ENCODE results near the gene PADI1.

PADI1 gene, protein sequence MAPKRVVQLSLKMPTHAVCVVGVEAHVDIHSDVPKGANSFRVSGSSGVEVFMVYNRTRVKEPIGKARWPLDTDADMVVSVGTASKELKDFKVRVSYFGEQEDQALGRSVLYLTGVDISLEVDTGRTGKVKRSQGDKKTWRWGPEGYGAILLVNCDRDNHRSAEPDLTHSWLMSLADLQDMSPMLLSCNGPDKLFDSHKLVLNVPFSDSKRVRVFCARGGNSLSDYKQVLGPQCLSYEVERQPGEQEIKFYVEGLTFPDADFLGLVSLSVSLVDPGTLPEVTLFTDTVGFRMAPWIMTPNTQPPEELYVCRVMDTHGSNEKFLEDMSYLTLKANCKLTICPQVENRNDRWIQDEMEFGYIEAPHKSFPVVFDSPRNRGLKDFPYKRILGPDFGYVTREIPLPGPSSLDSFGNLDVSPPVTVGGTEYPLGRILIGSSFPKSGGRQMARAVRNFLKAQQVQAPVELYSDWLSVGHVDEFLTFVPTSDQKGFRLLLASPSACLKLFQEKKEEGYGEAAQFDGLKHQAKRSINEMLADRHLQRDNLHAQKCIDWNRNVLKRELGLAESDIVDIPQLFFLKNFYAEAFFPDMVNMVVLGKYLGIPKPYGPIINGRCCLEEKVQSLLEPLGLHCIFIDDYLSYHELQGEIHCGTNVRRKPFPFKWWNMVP

DNA sequence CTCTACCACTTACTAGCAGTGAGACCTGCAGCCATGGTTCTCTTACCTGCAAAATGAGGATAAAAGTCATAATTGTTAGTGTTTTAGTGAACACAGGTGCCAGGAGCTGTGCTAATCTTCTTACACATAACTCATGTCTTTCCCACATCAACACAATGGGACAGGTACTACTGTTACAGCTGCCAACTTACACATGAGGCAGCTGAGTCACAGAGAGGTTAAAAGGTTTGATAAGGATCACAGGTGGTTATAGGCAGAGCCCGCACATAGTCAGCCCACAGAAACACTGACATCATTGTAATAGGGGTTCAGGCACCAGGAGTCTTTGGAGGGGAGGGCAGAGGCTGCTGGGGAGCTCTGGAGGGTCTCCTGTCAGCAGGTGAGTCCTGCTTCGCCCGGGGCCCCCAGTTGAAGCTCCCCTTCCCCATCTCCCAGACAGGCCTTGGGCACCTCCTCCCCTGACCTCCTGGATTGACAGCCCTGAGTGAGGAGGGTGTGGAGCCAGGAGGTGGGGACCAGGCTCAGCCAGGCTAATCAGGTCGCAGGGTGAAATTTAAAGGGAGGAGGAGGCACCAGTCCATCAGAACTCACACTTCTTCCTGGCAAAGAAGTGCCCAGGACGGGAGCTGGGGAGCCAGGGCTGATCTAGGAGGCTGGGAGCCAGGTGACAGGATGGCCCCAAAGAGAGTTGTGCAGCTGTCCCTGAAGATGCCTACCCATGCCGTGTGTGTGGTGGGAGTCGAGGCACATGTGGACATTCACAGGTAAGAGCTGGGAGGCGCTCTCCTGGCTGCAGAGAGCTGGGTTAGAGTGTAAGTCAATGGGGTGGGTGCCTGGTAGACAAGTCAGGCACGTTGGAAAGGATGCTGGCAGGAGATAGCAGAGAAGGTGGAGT is at the start of gene PADI1:
Gene PADI1, plus strand, starts transcription at position 583 of the 895 bp plus-strand sequence. Its CDS starts 90 bp downstream, at position 673.
- DNase-seq (ENCODE audit: low spot score): no peak

DNA sequence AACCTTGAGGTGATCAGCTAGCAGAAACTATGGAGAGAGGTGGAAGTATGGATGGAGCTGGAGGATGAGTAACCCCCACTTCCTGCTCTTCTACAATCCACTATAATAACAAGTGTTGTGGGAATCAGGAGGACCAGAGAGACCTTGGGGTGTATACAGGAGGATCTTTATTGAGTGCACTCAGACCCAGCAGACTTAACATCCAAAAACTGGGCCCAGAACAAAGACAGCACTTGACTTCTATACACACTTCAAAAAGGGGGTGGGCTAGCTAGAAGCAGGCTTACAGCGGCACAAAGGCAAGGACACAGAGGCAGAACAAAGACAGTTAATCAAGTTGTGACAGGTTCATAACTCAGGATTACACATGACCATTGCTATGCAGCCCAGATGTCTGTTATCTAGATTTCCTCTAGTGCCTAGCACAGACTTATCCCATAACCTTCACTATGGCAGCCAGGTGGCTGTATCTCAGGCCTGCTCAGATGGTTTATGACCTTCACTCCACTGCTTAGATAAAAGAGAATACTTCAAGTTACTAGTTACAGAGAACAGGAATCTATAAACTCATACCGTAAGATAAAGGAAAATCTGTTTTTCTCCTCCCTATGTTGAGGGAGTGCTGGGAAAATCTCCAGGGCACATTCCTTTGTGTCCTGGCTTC is 49.5 kb upstream of the PADI1 start:
- no peak for DNase-seq (ENCODE audit: low spot score)

DNA sequence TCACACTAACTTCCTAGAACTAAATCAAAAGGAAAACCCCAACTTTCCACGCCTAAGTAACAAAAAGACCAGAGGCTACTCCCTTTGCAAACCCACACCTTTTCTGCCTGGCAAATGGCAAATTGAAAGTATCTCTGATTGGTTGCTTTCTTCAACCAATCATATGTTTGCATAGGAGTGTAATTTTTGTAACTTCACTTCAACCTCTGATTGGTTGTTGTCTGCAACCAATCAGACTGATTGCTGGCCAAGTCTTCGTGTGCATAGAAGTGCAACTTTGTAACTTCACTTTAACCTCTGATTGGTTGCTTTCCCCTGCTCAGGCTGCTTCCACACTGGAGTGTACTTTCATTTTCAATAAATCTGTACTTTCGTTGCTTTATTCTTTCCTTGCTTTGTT is 48.8 kb upstream of the PADI1 start:
- no peak for DNase-seq (ENCODE audit: low spot score)

DNA sequence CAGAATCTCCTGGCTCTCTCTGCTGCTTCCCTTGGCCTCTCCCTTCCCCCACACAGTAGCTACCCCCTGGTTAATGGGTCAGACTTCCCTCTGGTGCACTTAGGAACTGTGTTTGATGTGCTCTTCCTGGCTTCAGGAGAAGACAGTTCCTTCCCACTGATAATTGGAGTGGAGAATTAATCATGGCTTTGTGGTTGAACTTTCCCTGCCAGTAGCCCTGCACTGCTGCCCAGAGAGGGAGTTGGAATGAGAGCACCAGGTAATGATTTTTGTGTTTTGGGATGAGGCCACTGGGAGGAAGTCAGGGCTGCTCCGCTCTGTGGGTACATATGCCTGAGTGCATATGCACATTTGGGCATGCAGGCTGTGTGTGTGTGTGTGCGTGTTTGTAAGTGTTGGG is 46.0 kb upstream of the PADI1 start:
- no peak for DNase-seq (ENCODE audit: low spot score)

DNA sequence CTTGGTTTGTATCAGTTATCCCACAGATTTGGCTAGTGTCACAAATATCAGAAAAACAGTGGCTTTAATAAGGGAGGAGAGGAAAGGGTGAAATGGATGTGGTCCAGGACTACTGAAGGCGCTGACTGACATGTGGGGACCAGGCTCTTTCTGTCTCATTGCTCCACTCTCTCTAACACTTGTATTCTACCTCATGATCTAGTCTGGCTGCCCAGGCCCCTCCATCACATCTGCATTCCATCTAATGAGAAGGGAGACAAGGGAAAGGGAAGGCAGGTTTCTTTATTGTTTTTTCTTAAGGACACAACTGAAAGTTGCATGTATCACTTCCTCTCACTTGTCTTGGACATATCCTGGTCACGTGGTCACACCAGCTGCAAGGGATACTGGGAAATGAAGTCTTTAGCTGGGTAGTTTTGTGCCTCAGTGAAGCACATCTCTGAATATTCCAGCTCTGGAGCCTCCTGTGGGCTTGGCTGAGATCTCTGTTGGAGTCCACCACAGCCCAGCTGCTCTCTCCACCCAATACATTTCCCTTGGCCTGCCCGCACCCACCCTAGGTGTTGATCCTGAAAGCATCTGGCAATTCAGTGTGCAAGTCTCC is 43.7 kb upstream of the PADI1 start:
- no peak for DNase-seq (ENCODE audit: low spot score)

DNA sequence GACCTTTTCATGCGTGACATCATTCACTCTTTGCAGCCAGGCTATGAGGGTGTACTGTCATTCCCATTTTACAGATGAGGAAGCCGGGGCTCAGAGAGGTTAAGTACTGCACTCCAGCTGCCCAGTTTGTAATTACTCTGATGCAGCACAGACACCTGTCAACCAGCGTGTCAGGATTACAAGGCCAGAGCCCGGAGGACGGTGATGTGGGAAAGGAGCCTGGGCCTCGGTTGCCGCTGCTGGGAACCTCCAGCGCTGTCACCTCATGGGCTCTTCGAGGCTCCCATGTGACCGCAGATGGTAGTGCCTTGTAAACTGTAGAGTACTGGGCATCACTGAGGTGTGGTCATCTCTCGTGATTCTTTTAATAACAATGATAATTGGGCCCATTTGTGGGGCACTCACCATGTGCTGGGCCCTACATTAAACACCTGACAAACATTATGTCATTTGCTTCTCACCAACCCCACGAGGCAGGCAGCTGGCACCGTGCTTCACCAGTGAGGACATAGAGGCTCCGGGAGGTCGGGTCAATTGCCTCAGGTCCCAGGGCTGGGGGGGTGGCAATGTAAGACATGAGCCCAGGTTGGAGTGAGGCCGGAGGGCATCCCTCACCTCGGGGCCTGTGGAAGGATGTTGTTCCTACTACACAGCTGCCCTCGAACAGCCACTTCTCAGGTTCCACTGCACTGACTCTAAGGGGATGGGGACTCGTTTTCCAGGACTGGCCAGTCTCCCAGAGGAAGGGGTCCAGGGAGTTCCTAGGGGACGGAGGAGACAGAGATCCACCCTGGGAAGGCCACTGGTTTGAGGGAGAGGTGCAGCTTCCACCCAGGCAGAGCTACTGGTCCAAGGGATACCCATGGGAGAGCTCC is 42.8 kb upstream of the PADI1 start:
- DNase-seq (ENCODE audit: low spot score): no peak

DNA sequence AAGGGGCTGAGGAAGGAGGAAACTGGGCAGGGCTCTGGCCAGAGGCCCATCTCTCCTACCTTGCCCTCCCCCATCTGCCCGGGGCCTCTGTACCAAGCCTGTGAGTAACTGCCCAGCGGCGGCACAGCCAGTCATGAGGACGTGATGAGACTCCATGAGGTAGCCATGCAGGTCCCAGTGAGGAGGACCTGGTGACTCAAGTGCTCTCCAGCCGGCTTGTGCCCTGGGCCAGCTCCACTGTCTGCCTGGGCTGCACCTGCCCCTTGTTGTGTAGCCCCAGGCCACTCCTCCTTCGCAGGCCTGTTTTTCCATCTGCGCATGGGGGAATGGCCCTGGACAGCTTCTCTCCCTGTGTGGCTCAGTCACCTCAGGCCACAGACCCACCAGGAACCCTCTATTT is 42.0 kb upstream of the PADI1 start:
- DNase-seq (ENCODE audit: low spot score): no peak

DNA sequence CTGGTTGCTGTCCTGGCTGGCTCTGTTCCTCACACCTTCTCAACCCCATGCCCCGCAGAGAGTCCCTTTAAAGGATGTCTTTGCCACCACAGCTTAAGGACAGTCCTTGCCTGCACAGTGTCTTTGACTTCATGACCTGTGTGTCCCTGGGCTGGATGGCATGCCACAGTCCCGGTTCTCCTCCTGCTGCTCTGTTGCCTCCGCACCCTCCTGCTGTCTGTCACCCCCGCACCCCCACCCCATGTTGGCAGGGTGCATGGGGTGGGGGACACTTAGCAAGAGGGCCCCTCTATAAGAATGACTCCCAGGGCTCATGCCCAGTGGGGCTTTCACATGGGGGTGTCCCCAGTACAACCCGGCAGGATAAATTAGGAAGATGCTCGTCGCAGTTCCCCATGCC is 41.6 kb upstream of the PADI1 start:
- no peak for DNase-seq (ENCODE audit: low spot score)

DNA sequence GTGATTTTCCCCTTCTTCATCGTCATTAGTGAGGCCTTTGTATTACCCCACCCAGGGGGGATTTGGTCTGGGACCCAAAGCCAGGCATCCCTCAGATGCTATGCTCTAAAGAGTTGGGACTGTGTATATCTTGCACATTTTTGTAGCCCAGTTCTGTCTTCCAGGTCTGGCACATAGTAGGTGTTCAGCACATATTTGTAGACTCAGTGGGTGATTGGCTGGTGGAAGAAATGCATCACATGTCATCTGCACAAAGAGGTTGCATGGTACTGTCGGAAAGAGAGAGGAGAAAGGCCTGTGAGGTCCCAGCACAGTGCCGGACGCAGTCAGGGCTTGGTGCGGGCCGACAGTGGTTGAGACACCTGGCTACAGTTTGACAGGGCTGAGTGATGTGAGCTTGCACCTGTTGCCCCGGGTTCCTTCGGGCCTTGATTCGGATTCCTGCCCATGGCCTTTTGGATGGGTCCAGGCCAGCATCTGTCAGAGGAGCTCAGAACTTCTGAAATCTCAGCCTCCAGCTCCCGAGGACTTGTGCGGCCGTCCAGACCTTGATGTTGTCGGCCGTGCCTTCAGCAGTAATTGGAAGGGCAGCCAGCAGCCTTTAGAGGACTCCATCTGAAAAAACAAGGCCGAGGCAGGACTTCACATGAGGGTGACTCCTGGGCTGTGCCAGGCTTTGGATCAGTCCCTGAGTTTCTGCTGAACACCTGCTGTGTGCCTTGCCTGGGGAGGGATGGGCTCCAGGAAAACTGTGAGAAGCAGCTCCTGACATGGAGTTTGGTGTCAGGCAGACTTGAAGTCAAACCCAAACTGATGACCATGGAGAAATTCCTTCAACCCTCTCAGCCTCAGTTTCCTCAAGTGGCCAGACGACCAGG is 40.9 kb upstream of the PADI1 start:
- no peak for DNase-seq (ENCODE audit: low spot score)

DNA sequence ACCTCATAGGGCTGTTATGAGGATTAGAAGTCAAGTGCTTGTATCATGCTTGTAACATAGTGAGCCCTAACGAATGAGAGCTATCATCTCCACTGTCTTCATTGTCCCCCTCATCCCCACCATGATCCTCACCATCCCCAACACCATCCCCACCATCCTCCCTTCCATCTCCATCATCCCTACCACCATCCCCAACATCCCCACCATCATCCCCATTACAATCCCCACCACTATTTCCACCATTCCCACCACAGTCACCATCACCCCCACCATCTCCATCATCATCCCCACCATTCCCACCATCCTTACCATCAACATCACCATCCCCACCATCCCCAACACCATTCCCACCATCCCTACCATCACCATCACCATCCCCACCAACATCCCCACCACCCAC is 39.1 kb upstream of the PADI1 start:
- no peak for DNase-seq (ENCODE audit: low spot score)

DNA sequence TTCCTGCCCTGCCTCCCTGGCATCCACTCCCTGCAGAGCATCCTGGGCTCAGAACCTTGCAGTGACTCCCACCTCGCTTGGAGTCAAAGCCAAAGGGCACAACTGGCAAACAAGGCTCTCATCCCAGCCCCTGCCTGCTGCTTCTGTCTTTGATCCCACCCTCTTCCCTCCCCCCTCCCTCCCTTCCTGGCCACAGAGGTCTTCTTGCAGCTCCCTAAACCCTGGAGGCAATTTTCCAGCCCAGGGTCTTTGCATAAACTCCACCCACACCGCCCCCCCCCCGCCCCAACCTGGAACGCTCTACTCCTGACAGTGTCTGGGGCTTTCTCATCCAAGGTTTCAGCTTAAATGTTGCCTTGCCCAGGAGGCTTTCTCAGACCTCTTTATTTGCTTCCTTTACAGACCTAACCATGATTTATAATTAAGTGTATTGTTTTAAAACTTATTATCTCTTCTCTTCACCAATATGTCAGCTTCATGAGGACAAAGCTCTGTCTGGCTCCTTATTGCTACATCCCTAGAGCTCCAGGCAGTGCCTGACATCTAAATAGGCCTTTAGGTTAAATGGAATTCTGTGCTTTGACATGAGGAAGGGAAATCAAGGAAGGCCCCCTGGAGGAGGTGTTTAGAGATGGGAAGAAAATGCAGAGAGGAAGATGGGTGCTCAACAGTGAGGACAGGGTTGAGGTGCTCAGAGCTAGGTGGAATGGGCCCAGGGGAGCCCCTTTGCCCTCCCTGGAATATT is 37.7 kb upstream of the PADI1 start:
- peak; percentile 55 for DNase-seq (ENCODE audit: low spot score)

DNA sequence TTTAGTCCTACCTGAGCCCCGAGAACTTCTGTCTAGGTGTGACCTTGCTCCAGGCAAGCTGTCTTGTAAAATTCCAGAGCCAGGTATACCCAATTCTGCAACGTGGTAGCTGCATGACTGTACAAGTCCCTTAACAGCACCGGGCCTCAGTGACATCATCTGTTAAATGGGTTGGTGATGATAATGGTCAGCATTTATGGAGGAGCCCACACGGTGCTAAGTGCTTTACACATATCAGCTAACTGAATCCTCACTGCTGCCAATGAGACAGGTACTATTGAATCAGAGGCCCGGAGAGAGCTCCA is 37.2 kb upstream of the PADI1 start:
- no peak for DNase-seq (ENCODE audit: low spot score)

DNA sequence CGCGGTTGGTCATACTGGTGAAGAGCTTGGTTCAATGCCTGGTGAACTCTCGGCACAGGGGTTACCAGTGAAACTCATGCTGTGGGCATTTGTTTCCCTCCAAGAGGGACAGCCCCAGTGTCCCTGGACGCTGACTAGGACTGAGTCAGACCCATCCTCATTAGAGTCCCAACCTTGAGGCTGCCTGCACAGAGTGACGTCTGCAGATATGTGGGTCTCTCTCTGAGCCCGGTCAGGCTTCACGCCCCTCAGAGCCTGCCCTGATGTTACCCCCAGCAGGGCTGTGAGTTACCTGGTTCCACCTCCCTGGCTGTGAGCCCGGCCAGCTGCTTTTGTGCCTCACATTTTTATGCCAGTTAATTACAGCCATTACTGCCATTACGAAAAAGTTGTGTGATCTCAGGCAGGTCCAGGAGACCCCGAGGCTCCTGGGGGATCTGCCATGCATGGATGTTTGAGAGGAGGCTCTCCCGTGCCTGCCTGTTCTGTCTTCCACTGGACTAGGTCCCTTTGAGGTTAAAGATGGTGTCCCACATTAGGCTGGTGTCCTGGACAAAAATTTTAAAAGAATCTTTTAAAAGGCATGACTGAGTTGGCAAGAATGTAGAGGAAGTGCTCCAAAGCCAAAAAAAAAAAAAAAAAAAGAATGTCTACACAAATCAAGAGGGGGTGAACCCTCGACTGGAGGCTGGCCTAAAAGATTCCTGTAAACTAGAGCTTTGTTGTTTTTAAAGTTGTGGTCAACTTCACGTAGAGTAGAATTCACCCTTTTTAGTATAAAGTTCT is 36.6 kb upstream of the PADI1 start:
- no peak for DNase-seq (ENCODE audit: low spot score)

DNA sequence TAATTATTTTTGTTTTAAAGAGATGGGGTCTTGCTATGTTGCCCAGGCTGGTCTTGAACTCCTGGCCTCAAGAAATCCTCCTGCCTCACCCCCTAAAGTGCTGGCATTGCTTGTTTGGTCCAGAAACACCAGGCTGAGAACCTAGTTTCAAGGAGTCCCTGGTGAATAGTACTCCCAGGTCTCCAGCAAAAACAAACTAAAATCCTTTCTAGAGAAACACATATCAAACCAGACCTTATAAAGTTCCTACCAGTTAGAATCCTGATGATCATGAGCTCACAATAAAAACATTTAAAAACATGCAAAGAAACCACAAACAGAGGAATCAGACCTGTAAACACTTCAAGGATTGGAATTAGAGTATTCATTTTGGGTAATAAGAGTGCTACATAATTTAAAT is 34.4 kb upstream of the PADI1 start:
- DNase-seq (ENCODE audit: low spot score): no peak

DNA sequence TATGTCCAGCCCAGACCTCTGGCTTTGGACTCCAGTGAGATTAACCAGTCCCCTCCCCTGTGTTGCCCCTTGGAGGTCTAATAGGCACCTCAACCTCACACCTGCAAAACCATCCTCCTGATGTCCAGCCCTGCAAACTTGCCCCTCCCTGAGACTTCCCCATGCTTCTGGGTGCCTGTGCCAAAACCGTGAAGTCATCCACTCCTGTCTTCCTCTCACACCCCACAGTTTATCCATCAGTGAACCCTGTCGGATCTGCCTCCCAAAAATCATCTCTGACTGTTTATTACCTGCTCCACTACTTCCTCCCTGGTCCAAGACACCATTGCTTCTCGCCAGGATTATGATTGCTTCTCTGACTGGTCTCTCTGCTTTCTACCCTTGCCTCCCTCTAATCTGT is 31.7 kb upstream of the PADI1 start:
- no peak for DNase-seq (ENCODE audit: low spot score)

DNA sequence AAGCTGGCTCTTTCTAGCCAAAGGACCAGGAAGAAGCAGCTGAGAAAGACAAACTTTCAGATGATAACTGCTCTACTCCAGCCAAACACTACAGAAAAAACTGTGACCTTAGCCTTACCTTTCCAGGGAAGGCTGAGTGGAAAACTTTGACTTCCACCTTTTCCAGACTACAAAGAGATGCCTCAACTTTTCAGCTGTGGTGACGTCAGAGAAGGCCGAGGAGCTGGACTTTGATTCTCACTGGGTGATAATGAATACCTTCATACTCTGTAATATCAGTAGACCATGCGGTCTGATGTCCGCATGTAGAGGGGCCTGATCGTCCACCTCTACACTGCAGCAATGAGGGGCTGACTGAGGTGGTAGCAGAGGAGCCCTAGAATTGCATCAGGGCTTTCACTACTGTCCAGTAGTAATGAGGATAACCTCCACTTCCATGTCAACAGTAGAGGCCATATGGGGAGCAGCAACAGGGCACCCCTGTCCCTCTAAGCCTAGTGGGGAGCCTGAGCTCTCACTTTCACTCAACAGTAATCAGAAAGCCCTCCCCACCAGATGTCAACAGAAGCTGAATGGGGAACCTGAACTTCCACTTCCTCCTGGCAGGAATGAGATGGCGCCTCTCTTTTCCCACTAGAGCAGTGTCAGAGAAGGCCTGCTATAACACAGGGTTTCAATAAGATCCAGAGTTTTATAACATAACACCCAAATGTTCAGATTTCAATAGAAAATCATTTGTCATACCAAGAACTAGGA is 28.4 kb upstream of the PADI1 start:
- no peak for DNase-seq (ENCODE audit: low spot score)

DNA sequence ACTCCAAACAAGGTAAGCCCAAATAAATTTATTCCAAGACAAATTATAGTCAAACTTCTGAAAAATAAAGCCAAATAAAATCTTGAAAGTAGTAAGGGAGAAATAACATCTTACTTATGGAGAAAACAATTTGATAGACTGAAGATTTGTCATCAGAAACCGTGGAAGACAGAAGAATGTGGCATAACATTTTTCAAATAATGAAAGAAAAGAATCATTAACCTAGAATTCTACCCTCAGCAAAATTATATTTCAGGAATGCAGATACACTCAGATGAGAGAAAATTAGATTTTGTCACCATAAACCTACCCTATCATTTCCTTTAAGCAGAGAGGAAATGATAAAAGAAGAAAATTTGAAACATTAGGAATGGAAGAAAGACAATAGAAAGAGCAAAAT is 27.3 kb upstream of the PADI1 start:
- no peak for DNase-seq (ENCODE audit: low spot score)

Data from iPS-NIHi11 (cell line).